Right atrium auricular region (tissue), 2 donors: ENCODE measurements around the gene INAFM1. TPM values are rescaled to one million over a fixed set of nuclear protein-coding genes. Genes with fewer than 3 reads are reported as not detected.
"Not testable (repeated sequence)": the region's sequence is repeated elsewhere in the genome, so short reads cannot be mapped to it uniquely, and the experiment has no call there.

Source experiments
- DNase-seq: peaks from one replicate; pipeline ENCODE4 v3.0.0-alpha.2; 2019; ENCODE audit warnings: low spot score
- H3K27ac ChIP-seq, 2 donors: fragments of 200-600 bp; sonication (generic); 1 replicate in 1 of 2; 2 replicates in 1 of 2; pipeline ENCODE4 v1.5.1; 2016 to 2019
- H3K27me3 ChIP-seq, 2 donors: fragments of 200-600 bp; sonication (generic); one replicate each; pipeline versions ENCODE4 v1.5.1 to v1.6.0; 2017 to 2019
- H3K36me3 ChIP-seq: fragments of 200-600 bp; sonication (generic); one replicate; pipeline ENCODE4 v1.5.1; 2016
- H3K4me1 ChIP-seq, 2 donors: fragments of 200-600 bp; sonication (generic); one replicate each; pipeline versions ENCODE4 v1.5.1 to v1.6.0; 2017 to 2019
- H3K4me3 ChIP-seq, 2 donors: fragments of 200-600 bp; sonication (generic); 1 replicate in 1 of 2; 2 replicates in 1 of 2; pipeline ENCODE4 v1.5.1; 2017 to 2019; ENCODE audit warnings: mild to moderate bottlenecking in 1 of 2, moderate library complexity in 1 of 2
- H3K9me3 ChIP-seq, 2 donors: fragments of 200-600 bp; sonication (generic); one replicate each; pipeline ENCODE4 v1.5.1; 2019
- total RNA-seq, 2 donors: library from RNA; depleted of rRNA; stranded (reverse); fragments of >200 nt; gene quantifications; one replicate each; pipeline ENCODE4 v1.1.0, GENCODE V29; 2016
- TF ChIP-seq, protein P1 (sequence below), 2 donors: fragments of 200-600 bp; sonication (generic); IDR thresholded peaks; one replicate each; pipeline ENCODE4 v1.5.1; 2019; ENCODE audit warnings: antibody characterized with exemption in 2 of 2

INAFM1 gene
- total RNA-seq, 2 donors from 2014 or later = 1.9 to 7.0 TPM

DNA sequence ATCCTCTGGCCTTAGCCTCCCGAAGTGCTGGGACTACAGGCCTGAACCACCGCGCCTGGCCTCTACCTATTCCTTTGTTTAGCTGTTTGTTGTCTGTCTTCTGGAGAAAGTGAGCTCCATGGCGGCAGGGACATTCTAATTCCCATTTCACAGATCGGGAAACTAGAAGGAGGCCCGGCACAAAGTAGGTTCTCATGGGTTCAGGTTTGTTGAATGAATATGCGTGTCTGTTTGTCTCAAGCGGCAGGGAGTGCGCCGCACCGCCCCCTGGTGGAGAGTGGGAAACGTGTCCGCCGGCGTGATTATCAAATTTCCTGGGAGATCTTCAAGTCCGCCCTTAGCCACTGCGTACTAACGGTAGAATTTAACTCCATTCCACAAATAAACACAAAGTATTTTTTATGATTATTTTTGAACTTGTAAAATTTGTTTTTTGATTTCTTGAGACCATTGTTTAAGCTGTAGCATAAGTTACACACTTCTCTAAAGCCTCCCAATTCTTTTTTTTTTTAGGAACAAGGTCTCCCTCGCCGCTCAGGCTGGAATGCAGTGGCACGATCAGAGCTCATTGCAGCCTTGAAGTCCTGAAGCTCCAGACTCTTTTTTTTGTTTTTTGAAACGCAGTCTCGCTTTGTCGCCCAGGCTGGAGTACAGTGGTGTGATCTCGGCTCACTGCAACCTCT lies 27.2 kb upstream of the INAFM1 start:
- Histone ChIP-seq H3K4me3 (no peak overlapping the region), H3K9me3 (no peaks in the 10 kb centered on the region), H3K36me3 (no peaks in the 10 kb centered on the region), H3K27ac (no peak overlapping the region), H3K27me3 (no peaks in the 10 kb centered on the region), H3K4me1 (peaks cover 0 to 22% of the 10 kb centered on the region in 2 donors)
- DNase-seq = peak; percentile 92
- TF ChIP-seq, protein P1, sequence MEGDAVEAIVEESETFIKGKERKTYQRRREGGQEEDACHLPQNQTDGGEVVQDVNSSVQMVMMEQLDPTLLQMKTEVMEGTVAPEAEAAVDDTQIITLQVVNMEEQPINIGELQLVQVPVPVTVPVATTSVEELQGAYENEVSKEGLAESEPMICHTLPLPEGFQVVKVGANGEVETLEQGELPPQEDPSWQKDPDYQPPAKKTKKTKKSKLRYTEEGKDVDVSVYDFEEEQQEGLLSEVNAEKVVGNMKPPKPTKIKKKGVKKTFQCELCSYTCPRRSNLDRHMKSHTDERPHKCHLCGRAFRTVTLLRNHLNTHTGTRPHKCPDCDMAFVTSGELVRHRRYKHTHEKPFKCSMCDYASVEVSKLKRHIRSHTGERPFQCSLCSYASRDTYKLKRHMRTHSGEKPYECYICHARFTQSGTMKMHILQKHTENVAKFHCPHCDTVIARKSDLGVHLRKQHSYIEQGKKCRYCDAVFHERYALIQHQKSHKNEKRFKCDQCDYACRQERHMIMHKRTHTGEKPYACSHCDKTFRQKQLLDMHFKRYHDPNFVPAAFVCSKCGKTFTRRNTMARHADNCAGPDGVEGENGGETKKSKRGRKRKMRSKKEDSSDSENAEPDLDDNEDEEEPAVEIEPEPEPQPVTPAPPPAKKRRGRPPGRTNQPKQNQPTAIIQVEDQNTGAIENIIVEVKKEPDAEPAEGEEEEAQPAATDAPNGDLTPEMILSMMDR (IDR thresholded peaks at IDR 0.05) = peak; percentile 77 to 95

DNA sequence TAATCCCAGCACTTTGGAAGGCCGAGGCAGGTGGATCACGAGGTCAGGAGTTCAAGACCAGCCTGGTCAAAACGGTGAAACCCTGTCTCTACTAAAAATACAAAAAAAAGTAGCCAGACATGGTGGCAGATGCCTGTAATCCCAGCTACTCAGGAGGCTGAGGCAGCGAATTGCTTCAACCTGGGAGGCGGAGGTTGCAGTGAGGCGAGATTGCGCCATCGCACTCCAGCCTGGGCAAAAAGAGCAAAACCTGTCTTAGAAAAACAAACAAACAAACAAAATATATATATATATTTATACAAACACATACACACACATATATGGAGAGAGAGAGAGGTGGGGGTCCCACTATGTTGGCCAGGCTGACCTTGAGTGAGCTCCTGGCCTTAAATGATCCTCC lies 21.7 kb upstream of the INAFM1 start:
- H3K4me1 ChIP-seq = peaks cover 0 to 11% of the 10 kb centered on the region in 2 donors
- H3K27ac ChIP-seq, H3K4me3 ChIP-seq, H3K36me3 ChIP-seq, H3K9me3 ChIP-seq, DNase-seq, H3K27me3 ChIP-seq: not testable (repeated sequence)

DNA sequence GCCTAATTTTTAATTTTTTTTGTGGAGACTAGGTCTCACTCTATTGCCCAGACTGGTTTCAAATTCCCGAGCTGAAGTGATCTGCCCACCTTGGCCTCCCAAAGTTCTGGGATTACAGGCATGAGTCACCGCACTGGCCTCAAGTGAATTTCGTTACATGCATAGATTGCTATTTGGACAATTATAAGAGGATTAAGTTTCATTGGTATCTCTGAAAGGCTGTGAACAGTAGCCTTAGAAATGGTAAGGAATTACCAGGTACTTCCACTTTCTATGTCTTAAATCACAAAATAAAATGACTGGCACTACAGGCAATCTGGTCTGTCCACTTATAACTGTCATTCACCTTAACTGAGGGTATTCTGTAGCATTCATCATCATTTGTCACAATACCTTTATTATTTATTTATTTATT lies 21.2 kb upstream of the INAFM1 start:
- no peak overlapping the region for H3K4me3 ChIP-seq

DNA sequence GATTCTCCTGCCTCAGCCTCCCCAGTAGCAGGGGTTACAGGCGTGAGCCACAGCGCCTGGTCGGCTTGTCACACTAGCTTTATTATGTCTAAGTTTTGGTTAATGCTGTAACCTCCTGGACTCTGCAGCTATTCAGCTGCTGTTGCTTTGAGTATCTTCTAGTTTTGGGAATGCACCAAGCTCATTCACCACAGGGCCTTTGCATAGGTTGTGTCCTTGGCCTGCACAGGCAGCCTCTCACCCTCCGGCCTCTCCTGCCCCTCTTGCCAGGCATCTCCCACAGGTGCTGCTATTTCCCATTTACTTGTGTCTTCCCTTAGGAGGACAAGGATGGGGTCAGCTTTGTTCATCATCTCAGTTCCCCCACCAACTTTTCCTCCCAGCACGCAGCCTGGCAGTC lies 20.7 kb upstream of the INAFM1 start:
- peaks cover 7% of the 10 kb centered on the region for H3K36me3 ChIP-seq
- H3K9me3 ChIP-seq = no peaks in the 10 kb centered on the region
- no peak overlapping the region for H3K27ac ChIP-seq

More for the DNA sequence above, 21.2 kb upstream of the INAFM1 start:
- no peaks in the 10 kb centered on the region for H3K27me3 ChIP-seq
- peaks cover 0 to 16% of the 10 kb centered on the region in 2 donors for H3K4me1 ChIP-seq
- no peak overlapping the region for H3K27ac ChIP-seq
- TF ChIP-seq, protein P1 (IDR thresholded peaks at IDR 0.05) = no peak
- no peaks in the 10 kb centered on the region for H3K9me3 ChIP-seq
- no peak for DNase-seq
- peaks cover 2% of the 10 kb centered on the region for H3K36me3 ChIP-seq

DNA sequence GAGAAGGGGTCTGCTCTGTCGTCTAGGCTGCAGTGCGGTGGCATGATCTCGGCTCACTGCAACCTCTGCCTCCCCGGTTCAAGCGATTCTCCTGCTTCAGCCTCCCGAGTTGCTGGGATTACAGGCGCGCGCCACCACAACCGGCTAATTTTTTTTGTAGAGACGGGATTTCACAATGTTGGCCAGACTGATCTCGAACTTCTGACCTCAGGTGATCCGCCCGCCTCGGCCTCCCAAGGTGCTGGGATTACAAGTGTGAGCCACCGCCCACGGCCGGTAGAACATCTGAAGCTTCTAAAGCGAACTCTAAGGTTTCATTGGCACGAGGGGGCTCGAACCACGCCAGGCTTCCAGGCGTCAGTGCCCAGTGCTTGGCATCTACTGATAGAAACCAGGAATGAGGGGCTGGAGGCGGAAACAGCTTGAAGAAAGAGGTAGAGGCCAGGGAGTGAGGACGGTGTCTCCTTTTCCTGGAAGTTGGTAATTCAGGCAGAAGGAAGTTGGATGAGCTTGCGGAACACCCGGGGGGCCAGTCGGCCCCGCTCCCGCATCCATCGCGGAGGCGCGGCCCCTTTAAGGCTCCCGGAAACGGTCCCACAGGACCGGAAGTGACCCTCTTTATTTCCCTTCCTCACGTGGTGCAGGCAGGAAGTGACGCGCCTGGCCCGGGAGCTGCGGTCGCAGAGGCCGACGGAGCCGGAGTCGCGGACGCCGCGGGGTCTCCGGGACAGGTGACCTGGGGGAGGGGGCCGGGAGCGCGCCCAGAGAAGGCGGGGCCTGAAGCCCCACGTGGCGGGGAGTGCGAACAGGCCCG lies 18.6 kb upstream of the INAFM1 start, which contains the start of gene CCDC9:
TSS of gene CCDC9 (plus strand) at position 647 of the 814 bp plus-strand sequence. CDS start 1,876 bp downstream, outside the sequence.
- Histone ChIP-seq H3K9me3 (no peaks in the 10 kb centered on the region), H3K36me3 (peaks cover 28% of the 10 kb centered on the region), H3K4me1 (peaks cover 0 to 26% of the 10 kb centered on the region in 2 donors), H3K4me3 (peak within 1 kb of the TSS; percentile 64 to 67), H3K27ac (peak within 1 kb of the TSS; percentile 91 to 94), H3K27me3 (no peaks in the 10 kb centered on the region)
- peak; percentile 97 for DNase-seq
- TF ChIP-seq, protein P1 (IDR thresholded peaks at IDR 0.05) = no peak

More for the DNA sequence above, 20.7 kb upstream of the INAFM1 start:
- Histone ChIP-seq H3K4me1 (peaks cover 0 to 21% of the 10 kb centered on the region in 2 donors), H3K27me3 (no peaks in the 10 kb centered on the region), H3K4me3 (no peak overlapping the region)
- TF ChIP-seq, protein P1 (IDR thresholded peaks at IDR 0.05) = no peak
- DNase-seq = no peak
